ENCODE results near the gene SPAG5.
A peak's percentile ranks its signal among the peaks of the same experiment; 100 is the strongest.

The SPAG5 gene

GRCh38 chr17:28598799-28599310 is at the start of gene SPAG5:
Gene SPAG5, minus strand, starts transcription at chr17:28599025. Its CDS starts 79 bp downstream, at chr17:28598946.
- Histone ChIP-seq H3K27ac (ENCODE audit: low read length) (no peak within 1 kb of the TSS), H3K27me3 (ENCODE audit: control insufficient read depth, insufficient read depth, low read length) (no peaks in the 10 kb centered on the region), H3K4me1 (ENCODE audit: control insufficient read depth, insufficient read depth, low read length) (peaks cover 2% of the 10 kb centered on the region; the same call in 1 of the 2 replicates), H3K36me3 (ENCODE audit: control insufficient read depth, insufficient read depth, low read length) (no peaks in the 10 kb centered on the region), H3K4me3 (ENCODE audit: low read length) (peak within 1 kb of the TSS; percentile 82), H3K9me3 (ENCODE audit: control insufficient read depth, insufficient read depth, low read length) (no peaks in the 10 kb centered on the region)
- no CpG with 5 or more reads among the region's 44 CpGs for WGBS (ENCODE audit: insufficient coverage, insufficient read length)
- peak; percentile 85 for DNase-seq (ENCODE audit: low read depth, low spot score)

GRCh38 chr17:28646039-28646754 is 47.4 kb upstream of the SPAG5 start:
- peaks cover 16% of the 10 kb centered on the region for H3K36me3 ChIP-seq (ENCODE audit: control insufficient read depth, insufficient read depth, low read length)
- H3K9me3 ChIP-seq (ENCODE audit: control insufficient read depth, insufficient read depth, low read length) = no peaks in the 10 kb centered on the region
- no peak overlapping the region for H3K4me3 ChIP-seq (ENCODE audit: low read length)
- no peak for DNase-seq (ENCODE audit: low read depth, low spot score)
- H3K27ac ChIP-seq (ENCODE audit: low read length) = no peak overlapping the region
- no peaks in the 10 kb centered on the region for H3K27me3 ChIP-seq (ENCODE audit: control insufficient read depth, insufficient read depth, low read length)
- H3K4me1 ChIP-seq (ENCODE audit: control insufficient read depth, insufficient read depth, low read length) = peaks cover 1% of the 10 kb centered on the region; the same call in 1 of the 2 replicates
- 100% methylated on average over 1 of the region's 12 CpGs for WGBS (ENCODE audit: insufficient coverage, insufficient read length)

GRCh38 chr17:28645576-28645939 is 46.7 kb upstream of the SPAG5 start:
- no peaks in the 10 kb centered on the region for H3K27me3 ChIP-seq (ENCODE audit: control insufficient read depth, insufficient read depth, low read length)
- no peak for DNase-seq (ENCODE audit: low read depth, low spot score)
- H3K36me3 ChIP-seq (ENCODE audit: control insufficient read depth, insufficient read depth, low read length) = peaks cover 16% of the 10 kb centered on the region
- H3K4me1 ChIP-seq (ENCODE audit: control insufficient read depth, insufficient read depth, low read length) = peaks cover 1% of the 10 kb centered on the region; the same call in 1 of the 2 replicates
- no CpG with 5 or more reads among the region's 8 CpGs for WGBS (ENCODE audit: insufficient coverage, insufficient read length)
- H3K4me3 ChIP-seq (ENCODE audit: low read length) = peak overlapping the region; percentile 79; the same call in 1 of the 2 replicates
- H3K9me3 ChIP-seq (ENCODE audit: control insufficient read depth, insufficient read depth, low read length) = no peaks in the 10 kb centered on the region
- H3K27ac ChIP-seq (ENCODE audit: low read length) = no peak overlapping the region

GRCh38 chr17:28644787-28645575 is 46.2 kb upstream of the SPAG5 start, which contains the start of gene BLTP2:
Gene BLTP2, minus strand, starts transcription at chr17:28645158. Its CDS starts 102 bp downstream, at chr17:28645056.
- Histone ChIP-seq H3K4me3 (ENCODE audit: low read length) (peak within 1 kb of the TSS; percentile 79), H3K36me3 (ENCODE audit: control insufficient read depth, insufficient read depth, low read length) (peaks cover 16% of the 10 kb centered on the region), H3K27me3 (ENCODE audit: control insufficient read depth, insufficient read depth, low read length) (no peaks in the 10 kb centered on the region), H3K4me1 (ENCODE audit: control insufficient read depth, insufficient read depth, low read length) (peaks cover 1% of the 10 kb centered on the region; the same call in 1 of the 2 replicates), H3K27ac (ENCODE audit: low read length) (no peak within 1 kb of the TSS), H3K9me3 (ENCODE audit: control insufficient read depth, insufficient read depth, low read length) (no peaks in the 10 kb centered on the region)
- peak; percentile 90 for DNase-seq (ENCODE audit: low read depth, low spot score)
- no CpG with 5 or more reads among the region's 89 CpGs for WGBS (ENCODE audit: insufficient coverage, insufficient read length)

- Histone ChIP-seq H3K9me3 (ENCODE audit: control insufficient read depth, insufficient read depth, low read length) (no peaks in the 10 kb centered on the region), H3K27me3 (ENCODE audit: control insufficient read depth, insufficient read depth, low read length) (no peaks in the 10 kb centered on the region), H3K27ac (ENCODE audit: low read length) (no peak overlapping the region), H3K36me3 (ENCODE audit: control insufficient read depth, insufficient read depth, low read length) (peaks cover 22% of the 10 kb centered on the region), H3K4me3 (ENCODE audit: low read length) (peak overlapping the region; percentile 79), H3K4me1 (ENCODE audit: control insufficient read depth, insufficient read depth, low read length) (peaks cover 1% of the 10 kb centered on the region; the same call in 1 of the 2 replicates)
- no CpG with 5 or more reads among the region's 18 CpGs for WGBS (ENCODE audit: insufficient coverage, insufficient read length)
- peak; percentile 20 for DNase-seq (ENCODE audit: low read depth, low spot score)
Observed at GRCh38 chr17:28643983-28644786, 45.4 kb upstream of the SPAG5 start.

GRCh38 chr17:28641579-28641978 is 42.8 kb upstream of the SPAG5 start:
- H3K36me3 ChIP-seq (ENCODE audit: control insufficient read depth, insufficient read depth, low read length) = peaks cover 33% of the 10 kb centered on the region
- no peak overlapping the region for H3K4me3 ChIP-seq (ENCODE audit: low read length)
- H3K9me3 ChIP-seq (ENCODE audit: control insufficient read depth, insufficient read depth, low read length) = no peaks in the 10 kb centered on the region
- no peaks in the 10 kb centered on the region for H3K27me3 ChIP-seq (ENCODE audit: control insufficient read depth, insufficient read depth, low read length)
- H3K4me1 ChIP-seq (ENCODE audit: control insufficient read depth, insufficient read depth, low read length) = peaks cover 1% of the 10 kb centered on the region; the same call in 1 of the 2 replicates
- no peak for DNase-seq (ENCODE audit: low read depth, low spot score)
- WGBS (ENCODE audit: insufficient coverage, insufficient read length) = no CpG with 5 or more reads among the region's 2 CpGs
- no peak overlapping the region for H3K27ac ChIP-seq (ENCODE audit: low read length)

- Histone ChIP-seq H3K36me3 (ENCODE audit: control insufficient read depth, insufficient read depth, low read length) (peaks cover 60% of the 10 kb centered on the region), H3K27ac (ENCODE audit: low read length) (no peak overlapping the region), H3K4me3 (ENCODE audit: low read length) (no peak overlapping the region), H3K9me3 (ENCODE audit: control insufficient read depth, insufficient read depth, low read length) (no peaks in the 10 kb centered on the region), H3K4me1 (ENCODE audit: control insufficient read depth, insufficient read depth, low read length) (no peaks in the 10 kb centered on the region), H3K27me3 (ENCODE audit: control insufficient read depth, insufficient read depth, low read length) (no peaks in the 10 kb centered on the region)
- no peak for DNase-seq (ENCODE audit: low read depth, low spot score)
- WGBS (ENCODE audit: insufficient coverage, insufficient read length) = no CpG with 5 or more reads among the region's 1 CpG
Observed at GRCh38 chr17:28635506-28635905, 36.7 kb upstream of the SPAG5 start.

GRCh38 chr17:28634206-28634865 is 35.5 kb upstream of the SPAG5 start:
- peaks cover 54% of the 10 kb centered on the region for H3K36me3 ChIP-seq (ENCODE audit: control insufficient read depth, insufficient read depth, low read length)
- no CpG with 5 or more reads among the region's 14 CpGs for WGBS (ENCODE audit: insufficient coverage, insufficient read length)
- H3K9me3 ChIP-seq (ENCODE audit: control insufficient read depth, insufficient read depth, low read length) = no peaks in the 10 kb centered on the region
- DNase-seq (ENCODE audit: low read depth, low spot score) = no peak
- no peaks in the 10 kb centered on the region for H3K4me1 ChIP-seq (ENCODE audit: control insufficient read depth, insufficient read depth, low read length)
- H3K27me3 ChIP-seq (ENCODE audit: control insufficient read depth, insufficient read depth, low read length) = no peaks in the 10 kb centered on the region
- no peak overlapping the region for H3K4me3 ChIP-seq (ENCODE audit: low read length)
- H3K27ac ChIP-seq (ENCODE audit: low read length) = no peak overlapping the region

GRCh38 chr17:28626818-28627217 is 28.0 kb upstream of the SPAG5 start:
- no peak overlapping the region for H3K27ac ChIP-seq (ENCODE audit: low read length)
- no peaks in the 10 kb centered on the region for H3K9me3 ChIP-seq (ENCODE audit: control insufficient read depth, insufficient read depth, low read length)
- no CpG with 5 or more reads among the region's 4 CpGs for WGBS (ENCODE audit: insufficient coverage, insufficient read length)
- no peak overlapping the region for H3K4me3 ChIP-seq (ENCODE audit: low read length)
- no peaks in the 10 kb centered on the region for H3K4me1 ChIP-seq (ENCODE audit: control insufficient read depth, insufficient read depth, low read length)
- H3K36me3 ChIP-seq (ENCODE audit: control insufficient read depth, insufficient read depth, low read length) = peaks cover 19% of the 10 kb centered on the region
- no peak for DNase-seq (ENCODE audit: low read depth, low spot score)
- no peaks in the 10 kb centered on the region for H3K27me3 ChIP-seq (ENCODE audit: control insufficient read depth, insufficient read depth, low read length)

All from iPS DF 6.9 (cell line).